HTERT RPE-1 (cell line): ENCODE data around the gene ATP9A.
"Not testable (repeated sequence)": the region's sequence is repeated elsewhere in the genome, so short reads cannot be mapped to it uniquely, and the experiment has no call there.

ENCODE experiments used
- in situ Hi-C: fragments of 300-500 bp; cut with MboI; formaldehyde crosslinking; loops from 4 replicates; pipeline ENCODE4 v1.14.3; 2020; ENCODE audit warnings: low sequenced_read_pairs

ATP9A gene

GRCh38 chr20:51731731-51732095, 36.5 kb downstream of the ATP9A start:
- in situ Hi-C loops, result no loop called here

DNA sequence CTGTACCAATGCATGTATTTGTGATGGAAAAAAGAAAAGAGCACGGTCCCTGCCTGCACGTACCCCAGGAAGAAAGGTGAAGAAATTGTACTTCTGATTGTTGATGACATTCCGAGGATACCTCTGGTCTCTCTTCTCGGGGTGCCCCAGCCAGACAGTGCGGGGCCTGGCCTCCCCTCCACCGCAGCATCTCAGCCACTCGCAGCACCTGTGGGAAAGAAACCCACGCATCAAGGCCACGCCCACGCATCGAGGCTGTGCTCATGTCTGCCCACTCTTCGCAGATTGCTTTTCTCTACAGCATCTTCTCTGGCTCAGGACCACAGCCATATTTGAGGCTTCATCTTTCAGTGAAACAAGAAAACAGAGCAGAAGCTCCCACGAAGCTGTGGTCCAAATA, 38.4 kb downstream of the ATP9A start:
- in situ Hi-C loops, result no loop called here

DNA sequence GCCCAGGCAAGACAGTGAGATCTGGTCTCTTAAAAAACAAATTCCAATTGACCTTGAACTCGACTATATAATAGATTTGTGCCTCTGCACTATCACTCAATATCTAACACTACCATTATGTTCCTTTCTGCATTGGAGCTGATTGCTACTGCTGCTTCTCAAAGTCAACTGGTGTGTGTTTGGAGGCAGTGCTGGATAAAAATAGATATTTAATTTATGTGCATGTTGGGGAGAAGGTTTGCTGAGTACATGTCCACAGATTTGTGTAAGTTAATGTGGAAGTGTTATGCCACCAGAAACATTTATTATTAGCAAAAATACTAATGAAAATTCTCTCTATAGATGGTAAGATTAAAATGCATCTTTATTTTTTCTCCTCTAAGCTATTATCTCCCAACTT, 39.5 kb downstream of the ATP9A start:
- in situ Hi-C loops, result no loop called here

DNA sequence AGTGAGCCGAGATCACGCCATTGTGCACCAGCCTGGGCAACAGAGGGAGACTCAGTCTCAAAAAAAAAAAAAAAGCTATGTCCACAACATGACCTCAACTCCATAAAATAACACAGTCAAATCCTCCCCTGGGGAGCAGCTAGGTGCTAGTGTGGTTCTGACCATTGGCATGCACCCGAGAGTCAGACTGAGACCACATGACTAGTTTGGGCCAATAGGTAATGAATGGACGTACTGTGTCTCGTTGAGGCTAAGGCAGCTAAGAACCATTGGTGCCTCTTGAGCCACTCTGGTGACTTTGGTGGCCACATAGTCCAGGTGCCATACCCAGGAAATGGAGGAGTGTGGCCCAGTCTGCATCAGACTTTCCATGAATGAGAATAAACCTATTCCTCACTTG, 40.3 kb downstream of the ATP9A start:
- in situ Hi-C loops, result no loop called here

- in situ Hi-C loops, result no loop called here
Measured at GRCh38 chr20:51725584-51726176, 42.5 kb downstream of the ATP9A start.

DNA sequence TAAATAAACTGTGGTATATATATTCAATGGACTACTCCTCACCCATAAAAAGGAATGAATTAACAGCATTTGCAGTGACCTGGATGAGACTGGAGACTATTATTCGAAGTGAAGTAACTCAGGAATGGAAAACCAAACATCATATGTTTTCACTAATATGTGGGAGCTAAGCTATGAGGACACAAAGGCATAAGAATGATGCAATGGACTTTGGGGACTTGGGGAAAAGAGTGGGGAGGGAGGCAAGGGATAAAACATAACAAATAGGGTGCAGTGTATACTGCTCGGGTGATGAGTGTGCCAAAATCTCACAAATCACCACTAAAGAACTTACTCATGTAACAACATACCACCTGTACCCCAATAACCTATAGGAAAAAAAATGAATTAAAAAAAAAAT, 45.2 kb downstream of the ATP9A start:
- in situ Hi-C loops, result not testable (repeated sequence)

- in situ Hi-C loops, result not testable (repeated sequence)
Measured at GRCh38 chr20:51722246-51722645, 45.9 kb downstream of the ATP9A start.

DNA sequence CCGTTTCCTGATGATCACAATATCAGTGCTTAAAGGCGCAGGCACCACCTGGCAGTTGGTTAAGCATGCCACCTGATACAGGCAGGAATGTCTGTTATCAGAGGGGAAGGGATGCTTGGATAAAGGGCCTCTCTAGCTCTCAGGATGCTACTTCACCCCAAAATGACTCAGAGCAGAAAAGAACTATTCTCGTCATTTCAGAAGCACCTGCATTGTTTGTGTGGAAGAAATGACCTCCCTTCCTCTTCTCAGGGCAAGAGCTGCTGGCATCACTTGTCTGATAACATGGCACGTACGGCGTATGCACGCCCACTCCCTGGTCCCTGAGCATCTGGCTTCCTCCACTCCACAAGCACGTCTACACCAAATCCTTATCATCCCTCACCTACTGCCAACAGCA, 47.3 kb downstream of the ATP9A start:
- in situ Hi-C loops, result no loop called here

DNA sequence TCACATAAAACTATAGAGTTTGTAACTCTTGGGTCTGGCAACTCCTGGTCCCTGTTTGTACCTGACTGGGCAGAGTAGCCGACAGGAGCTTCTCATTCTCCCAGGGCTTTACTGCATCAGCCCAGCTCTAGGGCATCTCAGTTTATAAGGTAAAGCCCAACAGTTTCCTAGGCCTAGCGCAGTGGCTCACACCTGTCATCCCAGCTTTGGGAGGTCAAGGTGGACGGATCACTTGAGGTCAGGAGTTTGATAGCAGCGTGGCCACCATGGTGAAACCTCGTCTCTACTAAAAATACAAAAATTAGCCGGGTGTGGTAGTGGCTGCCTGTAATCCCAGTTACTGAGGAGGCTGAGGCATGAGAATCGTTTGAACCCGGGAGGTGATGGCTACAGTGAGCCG, 47.8 kb downstream of the ATP9A start:
- in situ Hi-C loops, result no loop called here

- in situ Hi-C loops, result no loop called here
Measured at GRCh38 chr20:51715856-51716185, 52.4 kb downstream of the ATP9A start.

DNA sequence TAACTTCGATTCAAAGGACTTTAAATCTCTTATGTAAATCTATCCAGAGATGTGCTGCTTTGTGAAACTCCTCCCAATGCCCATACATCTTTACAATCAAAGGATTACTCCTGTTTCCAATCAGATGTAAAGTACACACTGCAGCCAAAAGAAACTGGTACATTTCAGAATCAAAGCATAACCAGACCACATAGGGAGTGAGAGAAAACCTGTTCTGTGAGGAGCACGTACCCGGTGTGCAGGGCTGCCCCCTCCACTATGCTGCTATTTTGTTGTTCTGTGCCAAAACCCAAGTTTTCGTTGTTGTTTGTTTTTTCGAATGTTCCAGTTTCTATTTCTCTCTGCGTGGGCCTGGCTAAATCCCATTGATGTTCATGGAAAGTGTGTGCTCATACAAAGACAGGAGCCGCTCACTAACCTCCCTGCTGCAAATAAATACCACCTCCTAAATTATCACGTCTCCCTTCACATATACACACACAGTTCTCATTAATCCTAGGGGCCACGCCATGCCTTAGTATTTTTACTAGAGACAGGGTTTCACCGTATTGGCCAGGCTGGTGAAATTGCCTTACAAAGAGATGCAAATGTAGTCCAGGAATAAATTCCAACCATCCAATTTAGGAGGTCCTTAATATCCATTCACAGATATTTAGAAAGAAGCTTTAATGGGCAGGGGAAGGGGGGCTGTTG, 52.9 kb downstream of the ATP9A start:
- in situ Hi-C loops, result no loop called here

DNA sequence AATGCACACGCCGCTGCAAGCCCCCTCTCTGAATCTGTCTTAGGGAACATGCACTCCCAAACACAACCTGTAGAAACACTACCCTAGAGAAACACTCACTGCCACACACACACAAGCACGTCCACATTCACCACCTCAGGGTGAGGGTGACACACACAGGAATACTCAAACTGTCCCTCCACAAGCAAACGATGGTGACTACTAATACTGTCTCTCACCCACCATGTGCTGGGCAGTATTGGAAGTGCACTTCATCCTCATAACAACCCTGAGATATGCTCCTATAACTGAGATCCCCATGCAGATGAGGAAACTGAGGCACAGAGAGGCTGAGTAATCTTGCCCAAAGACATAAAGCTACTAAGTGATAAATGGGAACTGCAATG, 55.0 kb downstream of the ATP9A start:
- in situ Hi-C loops, result no loop called here

DNA sequence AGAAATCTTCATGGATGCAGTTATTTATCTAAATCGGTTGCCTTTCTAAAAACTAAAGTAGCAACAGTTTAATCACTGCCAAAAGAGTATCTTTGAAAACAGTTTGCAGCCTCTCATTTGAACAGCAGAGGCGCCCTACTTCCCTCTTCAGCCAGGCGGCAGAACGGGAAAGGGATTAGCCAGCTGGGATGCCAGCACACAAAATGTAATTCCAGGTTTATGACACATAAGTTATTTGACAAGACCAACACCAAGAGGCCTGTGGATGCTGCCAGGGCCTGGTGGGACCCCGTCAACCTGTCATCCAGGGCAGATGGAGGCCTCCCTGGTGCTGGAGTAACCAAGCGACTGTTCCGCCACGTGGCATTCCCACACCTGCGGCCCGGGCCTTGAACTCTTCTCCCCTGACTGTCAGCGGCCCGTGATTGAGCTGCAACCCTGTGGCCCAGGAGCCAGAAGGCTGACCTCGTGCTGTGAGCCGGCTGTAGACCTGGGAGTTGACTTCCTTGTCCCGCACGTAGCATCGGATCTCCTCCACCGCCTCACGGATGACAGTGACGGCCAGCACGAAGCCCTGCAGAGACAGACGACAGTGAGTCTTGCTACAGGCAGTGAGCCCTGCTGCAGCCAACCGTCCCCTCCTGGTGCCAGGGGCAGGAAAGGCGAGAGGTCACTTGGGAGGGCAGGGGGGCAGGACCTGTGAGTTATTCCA, 55.5 kb downstream of the ATP9A start:
- in situ Hi-C loops, result no loop called here

- in situ Hi-C loops, result no loop called here
Measured at GRCh38 chr20:51711426-51711825, 56.8 kb downstream of the ATP9A start.

DNA sequence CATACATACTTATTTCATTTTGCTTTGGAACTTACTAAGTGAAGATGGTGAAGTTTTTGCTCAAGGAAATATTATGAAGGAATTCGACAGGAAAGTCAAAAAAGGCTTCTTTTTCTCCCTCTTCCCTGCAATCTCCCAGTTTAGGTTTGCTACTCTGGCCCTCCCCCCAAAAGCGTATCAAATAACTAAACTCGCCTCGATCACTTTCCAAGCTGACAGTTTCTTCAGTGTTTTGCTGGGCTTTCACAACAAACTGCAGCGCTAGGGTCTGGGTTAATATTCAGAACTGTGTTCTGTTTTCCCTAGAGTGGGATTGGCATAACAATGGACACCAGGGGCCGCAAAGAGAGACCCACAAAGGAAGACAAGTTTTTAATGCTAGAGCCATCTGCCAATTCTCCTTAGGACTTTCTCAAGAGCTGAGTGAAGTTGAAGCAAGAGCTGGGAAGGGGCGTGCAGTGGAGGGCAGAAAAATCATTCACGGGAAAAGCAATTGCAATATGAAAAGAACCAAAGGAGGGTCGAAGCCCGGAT, 57.8 kb downstream of the ATP9A start:
- in situ Hi-C loops, result no loop called here

DNA sequence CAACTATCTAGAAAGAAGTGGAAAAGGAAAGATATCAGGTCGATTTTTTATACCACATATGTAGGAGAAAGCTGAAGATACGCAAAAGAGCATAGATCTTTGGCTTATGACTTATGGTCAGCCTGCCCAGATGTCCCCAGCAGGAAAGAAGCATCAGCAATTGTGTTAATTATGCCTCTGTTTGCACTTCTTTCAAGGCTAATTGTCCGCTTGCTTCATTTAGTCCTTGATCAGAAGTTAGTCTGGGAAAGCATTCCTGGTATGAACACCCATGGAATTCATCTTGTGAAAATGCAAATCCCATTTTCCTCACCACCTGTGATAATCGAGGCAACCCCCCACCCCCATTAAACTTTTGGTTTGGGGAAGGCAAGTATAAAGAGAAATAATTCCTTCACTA, 62.8 kb downstream of the ATP9A start:
- in situ Hi-C loops, result no loop called here

- in situ Hi-C loops, result no loop called here
Measured at GRCh38 chr20:51703400-51704287, 64.5 kb downstream of the ATP9A start.

DNA sequence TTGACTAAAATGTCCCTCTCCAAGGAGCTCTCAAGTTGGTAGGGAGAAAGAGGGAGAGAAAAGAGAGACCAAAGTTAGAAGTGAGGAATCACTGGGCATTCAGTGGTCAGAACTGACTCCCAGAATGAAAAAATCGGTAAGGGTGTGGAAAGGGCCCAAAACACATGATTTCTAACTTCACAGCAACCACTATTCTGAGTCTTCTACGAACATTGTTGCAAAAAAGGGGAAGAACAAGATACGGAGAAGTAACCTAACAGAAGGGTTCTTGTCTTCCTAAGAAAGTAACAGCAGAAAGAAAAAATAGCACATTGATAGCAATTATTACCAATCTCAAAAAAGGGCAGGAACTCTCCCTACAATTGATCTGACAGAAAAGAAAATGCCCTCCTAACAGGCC, 65.6 kb downstream of the ATP9A start:
- in situ Hi-C loops, result no loop called here

DNA sequence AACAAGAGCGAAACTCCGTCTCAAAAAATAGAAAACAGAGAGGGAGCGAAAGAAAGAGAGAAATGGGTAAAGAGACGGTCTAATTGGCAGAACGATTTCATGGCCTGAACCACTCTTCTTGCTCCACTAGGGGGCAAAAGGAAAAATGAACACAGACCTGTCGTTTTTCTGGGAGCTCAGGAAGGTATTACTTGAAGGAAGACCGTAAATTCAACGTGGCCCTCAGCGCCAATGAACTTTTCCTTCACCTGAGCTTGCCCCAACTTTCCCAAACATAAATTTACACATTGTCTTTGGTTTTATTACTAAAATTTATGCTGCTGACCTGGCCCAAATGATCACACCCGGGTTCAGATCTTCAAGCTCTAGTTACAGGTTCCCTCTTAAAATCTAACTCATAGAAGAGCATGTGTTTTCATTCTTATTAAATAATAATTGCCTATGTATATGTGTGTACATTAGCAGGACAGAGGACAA, 67.3 kb downstream of the ATP9A start:
- in situ Hi-C loops, result no loop called here

- in situ Hi-C loops, result no loop called here
Measured at GRCh38 chr20:51698252-51698651, 69.9 kb downstream of the ATP9A start.
